ENCODE data around the gene PPIE.
"Not testable (repeated sequence)": the region's sequence is repeated elsewhere in the genome, so short reads cannot be mapped to it uniquely, and the experiment has no call there.

Gene PPIE

GRCh38 chr1:39760074-39761008, 21.7 kb downstream of the PPIE start:
- no peak for DNase-seq

- DNase-seq: no peak
Observed at GRCh38 chr1:39761016-39761415, 22.3 kb downstream of the PPIE start.

GRCh38 chr1:39761557-39762260, 23.0 kb downstream of the PPIE start:
- no peak for DNase-seq

GRCh38 chr1:39762550-39763540, 24.2 kb downstream of the PPIE start:
- no peak for DNase-seq

GRCh38 chr1:39763619-39764374, 25.1 kb downstream of the PPIE start:
- not testable (repeated sequence) for DNase-seq

GRCh38 chr1:39764512-39764911, 25.8 kb downstream of the PPIE start:
- DNase-seq: not testable (repeated sequence)

- not testable (repeated sequence) for DNase-seq
Observed at GRCh38 chr1:39766466-39766865, 27.8 kb downstream of the PPIE start.

- not testable (repeated sequence) for DNase-seq
Observed at GRCh38 chr1:39769502-39769901, 30.8 kb downstream of the PPIE start.

- peak; percentile 43 for DNase-seq
Observed at GRCh38 chr1:39770100-39771021, 31.7 kb downstream of the PPIE start.

- not testable (repeated sequence) for DNase-seq
Observed at GRCh38 chr1:39771022-39771532, 32.4 kb downstream of the PPIE start, which contains the start of gene OXCT2. TSS of gene OXCT2 (minus strand) at chr1:39771348. CDS start at chr1:39771255, 93 bp downstream.

- not testable (repeated sequence) for DNase-seq
Observed at GRCh38 chr1:39773369-39773979, 34.8 kb downstream of the PPIE start.

- not testable (repeated sequence) for DNase-seq
Observed at GRCh38 chr1:39775141-39775540, 36.5 kb downstream of the PPIE start.

- DNase-seq: not testable (repeated sequence)
Observed at GRCh38 chr1:39775676-39776399, 37.2 kb downstream of the PPIE start.

GRCh38 chr1:39776400-39776713, 37.7 kb downstream of the PPIE start:
- no peak for DNase-seq

GRCh38 chr1:39776886-39777285, 38.2 kb downstream of the PPIE start:
- DNase-seq: no peak

- no peak for DNase-seq
Observed at GRCh38 chr1:39777306-39777705, 38.6 kb downstream of the PPIE start.

- DNase-seq: not testable (repeated sequence)
Observed at GRCh38 chr1:39777896-39778295, 39.2 kb downstream of the PPIE start.

- DNase-seq: not testable (repeated sequence)
Observed at GRCh38 chr1:39778463-39779099, 39.9 kb downstream of the PPIE start.

GRCh38 chr1:39779137-39779536, 40.5 kb downstream of the PPIE start:
- no peak for DNase-seq
